IMR-90 (cell line): Measurements from ENCODE around the gene MMP23B.

ENCODE experiments used
- CEBPB ChIP-seq: IDR thresholded peaks from 2 replicates; pipeline ENCODE4 v1.6.1; 2012; ENCODE audit warnings: low read depth, low read length, improper control_type of control experiment
- MAFK ChIP-seq: IDR thresholded peaks from 2 replicates; pipeline ENCODE4 v1.6.1; 2012; ENCODE audit warnings: low read depth, low read length, improper control_type of control experiment
- POLR2A ChIP-seq: IDR thresholded peaks from 2 replicates; pipeline ENCODE4 v1.6.1; 2012; ENCODE audit warnings: mild to moderate bottlenecking, low read depth, low read length
- RAD21 ChIP-seq: IDR thresholded peaks from 2 replicates; pipeline ENCODE4 v1.6.1; 2012; ENCODE audit warnings: low read length, improper control_type of control experiment
- RFX5 ChIP-seq: IDR thresholded peaks from 2 replicates; pipeline ENCODE4 v1.8.0; 2012; ENCODE audit warnings: low read depth, mild to moderate bottlenecking, low read length, moderate library complexity
- TF ChIP-seq, protein P1 (sequence below): conservative IDR thresholded peaks from 2 replicates; pipeline ENCODE4 v1.5.1; 2012; ENCODE audit warnings: mild to moderate bottlenecking, low read depth, low read length, improper control_type of control experiment
- TF ChIP-seq, protein P2 (sequence below): fragments of 150-350 bp; IDR thresholded peaks from 2 replicates; pipeline ENCODE4 v1.6.1; 2017; ENCODE audit warnings: mild to moderate bottlenecking, antibody characterized with exemption, low read length, low read depth

- TF ChIP-seq CEBPB (no peak), POLR2A (no peak), RFX5 (no peak), MAFK (no peak), RAD21 (no peak)
- TF ChIP-seq, protein P1, sequence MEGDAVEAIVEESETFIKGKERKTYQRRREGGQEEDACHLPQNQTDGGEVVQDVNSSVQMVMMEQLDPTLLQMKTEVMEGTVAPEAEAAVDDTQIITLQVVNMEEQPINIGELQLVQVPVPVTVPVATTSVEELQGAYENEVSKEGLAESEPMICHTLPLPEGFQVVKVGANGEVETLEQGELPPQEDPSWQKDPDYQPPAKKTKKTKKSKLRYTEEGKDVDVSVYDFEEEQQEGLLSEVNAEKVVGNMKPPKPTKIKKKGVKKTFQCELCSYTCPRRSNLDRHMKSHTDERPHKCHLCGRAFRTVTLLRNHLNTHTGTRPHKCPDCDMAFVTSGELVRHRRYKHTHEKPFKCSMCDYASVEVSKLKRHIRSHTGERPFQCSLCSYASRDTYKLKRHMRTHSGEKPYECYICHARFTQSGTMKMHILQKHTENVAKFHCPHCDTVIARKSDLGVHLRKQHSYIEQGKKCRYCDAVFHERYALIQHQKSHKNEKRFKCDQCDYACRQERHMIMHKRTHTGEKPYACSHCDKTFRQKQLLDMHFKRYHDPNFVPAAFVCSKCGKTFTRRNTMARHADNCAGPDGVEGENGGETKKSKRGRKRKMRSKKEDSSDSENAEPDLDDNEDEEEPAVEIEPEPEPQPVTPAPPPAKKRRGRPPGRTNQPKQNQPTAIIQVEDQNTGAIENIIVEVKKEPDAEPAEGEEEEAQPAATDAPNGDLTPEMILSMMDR = no peak
- TF ChIP-seq, protein P2, sequence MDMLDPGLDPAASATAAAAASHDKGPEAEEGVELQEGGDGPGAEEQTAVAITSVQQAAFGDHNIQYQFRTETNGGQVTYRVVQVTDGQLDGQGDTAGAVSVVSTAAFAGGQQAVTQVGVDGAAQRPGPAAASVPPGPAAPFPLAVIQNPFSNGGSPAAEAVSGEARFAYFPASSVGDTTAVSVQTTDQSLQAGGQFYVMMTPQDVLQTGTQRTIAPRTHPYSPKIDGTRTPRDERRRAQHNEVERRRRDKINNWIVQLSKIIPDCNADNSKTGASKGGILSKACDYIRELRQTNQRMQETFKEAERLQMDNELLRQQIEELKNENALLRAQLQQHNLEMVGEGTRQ = no peak
These were observed 3.9 kb upstream of the MMP23B start for GRCh38 chr1:1627829-1628753.
